SJSA1 (cell line): ENCODE measurements around the gene PBX2. TPM values are rescaled to one million over a fixed set of nuclear protein-coding genes. Genes with fewer than 3 reads are reported as not detected.

Source experiments
- DNase-seq, 2 experiments: peaks; one replicate each; pipeline ENCODE4 v3.0.0-alpha.2; 2015 to 2020; ENCODE audit warnings: low spot score in 2 of 2, low read depth in 1 of 2
- H3K27ac ChIP-seq: fragments of 250-450 bp; sonication (Bioruptor Pico); 2 replicates; pipeline ENCODE4 v1.5.1; 2020; ENCODE audit warnings: mild to moderate bottlenecking, moderate library complexity
- H3K27me3 ChIP-seq: fragments of 250-450 bp; sonication (Bioruptor Pico); replicated peaks from 2 replicates; pipeline ENCODE4 v1.5.1; 2020; ENCODE audit warnings: mild to moderate bottlenecking, moderate library complexity
- H3K36me3 ChIP-seq: fragments of 250-450 bp; sonication (Bioruptor Pico); 2 replicates; pipeline ENCODE4 v1.5.1; 2020; ENCODE audit warnings: mild to moderate bottlenecking
- H3K4me1 ChIP-seq: fragments of 250-450 bp; sonication (Bioruptor Pico); replicated peaks from 2 replicates; pipeline ENCODE4 v1.6.1; 2021; ENCODE audit warnings: mild to moderate bottlenecking
- H3K4me3 ChIP-seq: fragments of 250-450 bp; sonication (Bioruptor Pico); 2 replicates; pipeline ENCODE4 v1.5.1; 2020; ENCODE audit warnings: mild to moderate bottlenecking
- H3K9me3 ChIP-seq: fragments of 250-450 bp; sonication (Bioruptor Pico); replicated peaks from 2 replicates; pipeline ENCODE4 v1.5.1; 2020; ENCODE audit warnings: mild to moderate bottlenecking
- total RNA-seq: library from RNA; depleted of rRNA; stranded (reverse); fragments of >200 nt; shearing (Covaris generic); gene quantifications from 2 replicates; pipeline ENCODE4 v1.2.3, GENCODE V29; 2014; rRNA removed

PBX2 gene
- total RNA-seq = 11.8 and 13.2 TPM in 2 replicates

GRCh38 chr6:32190054-32190851, at the start of gene PBX2:
Gene PBX2, minus strand, starts transcription at chr6:32190202. Its CDS starts 287 bp downstream, at chr6:32189915.
- H3K27ac ChIP-seq = peak within 1 kb of the TSS; percentile 68
- H3K9me3 ChIP-seq = no peaks in the 10 kb centered on the region
- peaks cover 50% of the 10 kb centered on the region for H3K4me1 ChIP-seq
- no peaks in the 10 kb centered on the region for H3K27me3 ChIP-seq
- peak; percentile 81 to 93 for DNase-seq
- H3K36me3 ChIP-seq = peaks cover 28% of the 10 kb centered on the region
- H3K4me3 ChIP-seq = peak within 1 kb of the TSS; percentile 50

GRCh38 chr6:32239462-32239861, 49.5 kb upstream of the PBX2 start:
- Histone ChIP-seq H3K36me3 (no peaks in the 10 kb centered on the region), H3K4me3 (no peak overlapping the region), H3K27me3 (no peaks in the 10 kb centered on the region), H3K4me1 (peaks cover under 1% of the 10 kb centered on the region; the same call in 1 of the 2 replicates), H3K27ac (no peak overlapping the region), H3K9me3 (no peaks in the 10 kb centered on the region)
- DNase-seq = no peak

- Histone ChIP-seq H3K4me3 (no peak overlapping the region), H3K36me3 (no peaks in the 10 kb centered on the region), H3K4me1 (no peaks in the 10 kb centered on the region), H3K9me3 (no peaks in the 10 kb centered on the region), H3K27ac (no peak overlapping the region), H3K27me3 (0 out of 2 replicates have a peak, but pooled peaks cover 3% of the 10 kb centered on the region)
- no peak for DNase-seq
Measured at GRCh38 chr6:32234934-32235333, 44.9 kb upstream of the PBX2 start.

GRCh38 chr6:32226434-32226833, 36.4 kb upstream of the PBX2 start:
- Histone ChIP-seq H3K9me3 (no peaks in the 10 kb centered on the region), H3K4me1 (no peaks in the 10 kb centered on the region)
- DNase-seq = no peak

GRCh38 chr6:32224696-32225095, 34.7 kb upstream of the PBX2 start:
- Histone ChIP-seq H3K4me1 (no peaks in the 10 kb centered on the region), H3K27me3 (peaks cover 12% of the 10 kb centered on the region), H3K4me3 (no peak overlapping the region), H3K9me3 (no peaks in the 10 kb centered on the region), H3K27ac (no peak overlapping the region), H3K36me3 (no peaks in the 10 kb centered on the region)
- DNase-seq = no peak

More at GRCh38 chr6:32226434-32226833, 36.4 kb upstream of the PBX2 start:
- peaks cover 6% of the 10 kb centered on the region; the same call in 1 of the 2 replicates for H3K27me3 ChIP-seq
- no peaks in the 10 kb centered on the region for H3K36me3 ChIP-seq
- no peak overlapping the region for H3K27ac ChIP-seq
- H3K4me3 ChIP-seq = no peak overlapping the region

GRCh38 chr6:32223258-32224235, 33.5 kb upstream of the PBX2 start, which contains the start of gene NOTCH4:
Gene NOTCH4, minus strand, starts transcription at chr6:32224067. Its CDS starts 139 bp downstream, at chr6:32223928.
- H3K36me3 ChIP-seq = no peaks in the 10 kb centered on the region
- H3K9me3 ChIP-seq = no peaks in the 10 kb centered on the region
- DNase-seq = no peak
- H3K27ac ChIP-seq = no peak within 1 kb of the TSS
- H3K4me3 ChIP-seq = no peak within 1 kb of the TSS
- no peaks in the 10 kb centered on the region for H3K4me1 ChIP-seq
- H3K27me3 ChIP-seq = peaks cover 17% of the 10 kb centered on the region

GRCh38 chr6:32222333-32223230, 32.6 kb upstream of the PBX2 start:
- H3K9me3 ChIP-seq = no peaks in the 10 kb centered on the region
- DNase-seq = no peak
- no peaks in the 10 kb centered on the region for H3K36me3 ChIP-seq
- no peak overlapping the region for H3K4me3 ChIP-seq
- no peak overlapping the region for H3K27ac ChIP-seq
- peaks cover 27% of the 10 kb centered on the region for H3K27me3 ChIP-seq
- no peaks in the 10 kb centered on the region for H3K4me1 ChIP-seq

GRCh38 chr6:32220021-32220420, 30.0 kb upstream of the PBX2 start:
- H3K4me3 ChIP-seq = no peak overlapping the region
- no peaks in the 10 kb centered on the region for H3K9me3 ChIP-seq

GRCh38 chr6:32218167-32218566, 28.2 kb upstream of the PBX2 start:
- no peak overlapping the region for H3K27ac ChIP-seq
- no peaks in the 10 kb centered on the region for H3K36me3 ChIP-seq
- H3K4me3 ChIP-seq = no peak overlapping the region
- DNase-seq = no peak
- no peaks in the 10 kb centered on the region for H3K4me1 ChIP-seq
- peaks cover 22% of the 10 kb centered on the region for H3K27me3 ChIP-seq
- H3K9me3 ChIP-seq = no peaks in the 10 kb centered on the region

More at GRCh38 chr6:32220021-32220420, 30.0 kb upstream of the PBX2 start:
- no peak for DNase-seq
- Histone ChIP-seq H3K27me3 (peaks cover 27% of the 10 kb centered on the region), H3K36me3 (no peaks in the 10 kb centered on the region), H3K4me1 (no peaks in the 10 kb centered on the region), H3K27ac (no peak overlapping the region)

GRCh38 chr6:32216998-32217397, 27.0 kb upstream of the PBX2 start:
- Histone ChIP-seq H3K36me3 (no peaks in the 10 kb centered on the region), H3K27me3 (peaks cover 22% of the 10 kb centered on the region), H3K27ac (no peak overlapping the region), H3K9me3 (no peaks in the 10 kb centered on the region), H3K4me1 (no peaks in the 10 kb centered on the region), H3K4me3 (no peak overlapping the region)
- no peak for DNase-seq

- no peak overlapping the region for H3K4me3 ChIP-seq
Measured at GRCh38 chr6:32216285-32216684, 26.3 kb upstream of the PBX2 start.

GRCh38 chr6:32215617-32216016, 25.6 kb upstream of the PBX2 start:
- no peak overlapping the region for H3K27ac ChIP-seq
- no peaks in the 10 kb centered on the region for H3K4me1 ChIP-seq
- DNase-seq = no peak
- peaks cover 15% of the 10 kb centered on the region for H3K27me3 ChIP-seq
- H3K9me3 ChIP-seq = no peaks in the 10 kb centered on the region
- H3K36me3 ChIP-seq = no peaks in the 10 kb centered on the region
- no peak overlapping the region for H3K4me3 ChIP-seq

More at GRCh38 chr6:32216285-32216684, 26.3 kb upstream of the PBX2 start:
- DNase-seq = no peak
- Histone ChIP-seq H3K36me3 (no peaks in the 10 kb centered on the region), H3K9me3 (no peaks in the 10 kb centered on the region), H3K27me3 (peaks cover 20% of the 10 kb centered on the region), H3K4me1 (no peaks in the 10 kb centered on the region), H3K27ac (no peak overlapping the region)

- Histone ChIP-seq H3K27me3 (peaks cover 15% of the 10 kb centered on the region), H3K27ac (no peak overlapping the region), H3K4me1 (no peaks in the 10 kb centered on the region), H3K9me3 (no peaks in the 10 kb centered on the region), H3K4me3 (no peak overlapping the region), H3K36me3 (no peaks in the 10 kb centered on the region)
- DNase-seq = no peak
Measured at GRCh38 chr6:32214126-32214525, 24.1 kb upstream of the PBX2 start.
